Hematopoietic multipotent progenitor cell treated with erythropoietin and hydrocortisone succinate and interleukin-3 and kit ligand, for 8 days (in vitro differentiated cells): ENCODE measurements around the gene FUT8.
"Not testable (repeated sequence)": the region's sequence is repeated elsewhere in the genome, so short reads cannot be mapped to it uniquely, and the experiment has no call there.

Experiments
- DNase-seq: peaks from one replicate; pipeline ENCODE4 v3.0.0-alpha.2; 2015

The FUT8 gene

DNA sequence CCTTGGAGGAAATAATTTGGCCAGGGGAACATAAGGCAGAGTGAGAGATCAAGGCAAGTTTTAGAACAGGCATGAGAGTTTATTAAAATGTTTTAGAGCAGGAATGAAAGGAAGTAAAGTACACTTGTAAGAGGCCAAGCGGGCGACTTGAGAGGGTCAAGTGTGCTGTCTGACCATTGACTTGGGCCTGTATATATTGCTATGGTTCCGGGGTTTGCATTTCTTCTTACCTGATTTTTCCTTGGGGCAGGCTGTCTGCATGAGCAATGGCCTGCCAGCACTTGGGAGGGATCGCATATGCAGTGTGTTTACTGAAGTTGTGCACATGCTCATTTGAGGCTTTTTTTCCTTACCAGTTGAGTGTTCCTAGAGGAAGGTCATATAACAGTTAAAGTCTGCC lies 214.8 kb downstream of the FUT8 start:
- DNase-seq: no peak

DNA sequence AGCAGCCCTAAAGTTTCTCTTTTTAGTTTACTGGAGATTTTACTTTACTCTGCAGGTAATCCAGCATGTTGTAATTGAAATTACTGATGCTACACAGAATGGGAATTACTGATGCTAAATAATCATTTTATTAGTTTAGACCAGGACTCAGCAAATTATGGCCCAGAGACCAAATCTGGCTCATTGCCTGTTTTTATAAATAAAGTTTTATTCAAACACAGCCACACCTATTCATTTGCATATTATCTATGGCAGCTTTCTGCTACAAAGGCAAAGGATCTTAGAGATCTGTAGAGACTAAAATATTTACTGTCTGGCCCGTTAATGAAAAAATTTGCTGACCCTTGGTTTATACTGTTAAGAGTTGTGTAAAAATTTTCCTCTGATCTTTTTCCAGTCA lies 216.1 kb downstream of the FUT8 start:
- DNase-seq: no peak

DNA sequence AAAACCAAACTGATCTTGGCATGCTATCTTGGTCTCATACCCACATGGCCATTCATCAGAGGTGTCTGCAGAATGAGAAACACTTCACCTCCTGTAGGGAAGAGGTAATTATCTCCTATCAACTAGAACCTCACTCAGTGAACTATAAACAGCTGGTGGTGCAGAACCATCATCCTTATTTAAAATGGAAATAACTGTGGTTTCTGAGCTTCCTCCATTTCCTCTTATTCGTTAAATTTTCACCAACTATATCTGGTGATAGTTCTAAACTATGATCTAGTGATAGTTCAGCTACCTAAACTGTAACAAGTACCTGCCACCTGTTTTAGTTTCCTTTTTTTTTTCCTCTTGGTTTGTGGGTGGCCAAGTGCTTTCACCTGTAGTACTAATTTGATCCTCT lies 218.5 kb downstream of the FUT8 start:
- DNase-seq: no peak

DNA sequence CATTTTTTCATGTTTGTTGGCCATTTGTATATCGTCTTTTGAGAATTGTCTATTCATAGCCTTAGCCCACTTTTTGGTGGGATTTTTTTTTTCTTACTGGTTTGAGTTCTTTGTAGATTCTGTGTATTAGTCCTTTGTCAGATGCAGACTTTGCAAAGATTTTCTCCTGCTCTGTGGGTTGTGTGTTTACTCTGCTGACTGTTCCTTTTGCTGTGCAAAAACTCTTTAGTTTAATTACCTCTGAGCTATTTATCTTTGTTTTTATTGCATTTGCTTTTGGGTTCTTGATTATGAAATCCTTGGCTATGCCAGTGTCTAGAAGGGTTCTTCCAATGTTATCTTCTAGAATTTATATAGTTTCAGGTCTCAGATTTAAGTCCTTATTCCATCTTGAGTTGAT lies 220.0 kb downstream of the FUT8 start:
- DNase-seq: no peak

DNA sequence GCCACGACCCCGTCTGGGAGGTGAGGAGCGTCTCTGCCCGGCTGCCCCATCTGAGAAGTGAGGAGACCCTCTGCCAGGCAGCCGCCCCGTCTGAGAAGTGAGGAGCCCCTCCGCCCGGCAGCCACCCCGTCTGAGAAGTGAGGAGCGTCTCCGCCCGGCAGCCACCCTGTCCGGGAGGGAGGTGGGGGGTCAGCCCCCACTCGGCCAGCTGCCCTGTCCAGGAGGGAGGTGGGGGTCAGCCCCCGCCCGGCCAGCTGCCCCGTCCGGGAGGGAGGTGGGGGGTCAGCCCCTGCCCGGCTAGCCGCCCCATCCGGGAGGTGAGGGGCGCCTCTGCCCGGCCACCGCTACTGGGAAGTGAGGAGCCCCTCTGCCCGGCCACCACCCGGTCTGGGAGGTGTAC lies 221.1 kb downstream of the FUT8 start:
- not testable (repeated sequence) for DNase-seq

DNA sequence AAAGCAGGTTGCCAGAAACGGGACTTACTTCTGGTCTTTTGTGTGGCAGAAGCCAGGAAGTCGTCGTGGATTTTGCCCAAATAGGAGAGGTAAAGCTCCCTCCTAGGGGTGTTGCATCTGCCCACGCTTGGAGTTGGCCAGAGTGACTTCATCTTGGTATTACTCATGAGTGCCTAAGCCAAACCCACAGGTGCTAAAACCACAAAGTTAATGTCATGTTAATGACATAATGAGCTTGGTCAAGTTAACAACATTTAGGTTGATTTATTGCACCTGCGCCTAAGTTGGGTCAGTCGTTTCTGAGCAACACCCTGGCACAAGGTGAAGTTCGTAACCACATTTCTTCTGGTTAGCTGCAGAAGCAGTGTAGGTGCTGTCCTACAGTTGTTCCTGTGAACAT lies 225.2 kb downstream of the FUT8 start:
- DNase-seq: no peak

DNA sequence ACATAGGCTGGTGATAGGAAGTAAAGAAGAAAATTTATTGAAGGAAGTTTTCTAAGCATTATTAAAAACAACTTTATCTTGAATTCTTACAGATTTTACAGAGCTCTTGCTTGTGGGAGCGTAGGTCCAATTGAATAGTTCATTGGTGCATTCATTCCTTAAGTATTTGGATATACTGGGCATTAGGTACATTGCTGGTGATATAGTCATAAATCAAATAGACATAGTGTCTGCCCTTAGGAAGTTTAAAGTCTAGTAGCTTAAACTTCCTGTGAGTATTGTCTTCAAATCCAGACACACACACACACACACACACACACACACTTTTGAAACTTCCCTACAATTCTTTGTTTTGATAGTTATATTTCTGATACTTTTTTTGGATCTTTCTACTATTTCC lies 226.7 kb downstream of the FUT8 start:
- DNase-seq: no peak

DNA sequence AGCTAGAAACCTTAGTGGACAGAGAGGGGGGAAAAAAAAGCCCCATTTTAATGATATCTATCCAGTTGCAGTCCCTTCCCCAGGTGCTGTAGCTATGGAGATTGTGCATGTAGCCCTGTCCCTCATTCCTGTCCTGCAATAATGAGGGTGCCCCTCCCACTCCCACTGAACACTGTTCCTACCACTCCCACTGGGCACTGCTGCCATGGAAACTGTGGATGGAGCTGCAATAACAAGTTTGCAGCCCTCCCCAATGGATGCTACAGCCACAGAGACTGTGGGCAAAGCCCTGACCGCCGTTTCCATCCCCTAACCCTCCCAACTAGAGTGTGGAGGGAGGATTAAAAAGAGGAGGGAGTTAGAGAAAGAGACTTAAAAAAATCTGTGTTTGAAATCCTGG lies 238.3 kb downstream of the FUT8 start:
- no peak for DNase-seq

DNA sequence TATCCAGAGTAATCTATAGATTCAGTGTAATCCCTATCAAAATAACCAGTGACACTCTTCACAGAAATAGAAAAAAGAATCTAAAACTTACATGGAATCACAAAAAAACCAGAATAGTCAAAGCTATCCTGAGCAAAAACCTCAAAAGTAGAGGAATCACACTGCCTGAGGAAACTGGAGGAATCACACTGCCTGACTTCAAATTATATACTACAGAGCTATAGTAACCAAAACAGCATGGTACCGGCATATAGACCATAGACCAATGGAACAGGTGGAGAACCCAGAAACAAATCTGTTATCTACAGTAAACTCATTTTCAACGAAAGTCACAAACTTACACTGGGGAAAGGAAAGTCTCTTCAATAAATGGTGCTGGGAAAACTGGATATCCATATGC lies 244.0 kb downstream of the FUT8 start:
- no peak for DNase-seq

DNA sequence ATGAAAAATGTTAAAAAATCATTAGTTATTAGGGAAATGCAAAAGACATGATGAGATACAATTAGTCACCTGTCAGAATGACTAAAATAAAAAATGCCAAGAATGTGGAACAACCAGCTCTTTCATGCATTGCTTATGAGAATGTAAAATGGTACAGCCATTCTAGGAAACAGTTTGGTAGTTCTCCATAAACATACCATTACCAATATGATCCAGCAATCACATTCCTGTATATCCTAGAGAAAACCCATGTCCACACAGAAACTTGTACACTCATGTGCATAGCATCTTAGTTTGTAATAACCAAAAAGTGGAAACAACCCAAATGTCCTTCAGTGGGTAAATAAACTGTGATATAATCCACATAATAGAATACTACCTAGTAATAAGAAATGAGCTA lies 245.7 kb downstream of the FUT8 start:
- DNase-seq: no peak

DNA sequence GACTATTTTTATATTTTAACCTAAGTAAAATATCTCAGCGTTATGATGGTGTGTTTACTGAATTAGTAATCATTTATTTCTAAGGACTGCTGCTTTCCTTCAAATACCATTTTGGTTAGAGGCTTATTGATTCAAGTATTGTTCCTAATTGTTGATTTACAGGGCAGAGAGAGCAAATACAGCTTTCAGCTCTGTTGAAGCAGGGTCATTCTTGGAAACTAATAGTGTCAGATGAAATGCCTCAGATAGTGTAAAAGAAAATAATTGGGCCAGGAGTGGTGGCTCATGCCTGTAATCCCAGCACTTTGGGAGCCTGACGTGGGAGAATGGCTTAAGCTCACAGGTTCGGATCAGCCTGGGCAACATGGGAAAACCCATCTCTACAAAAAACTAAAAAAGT lies 249.3 kb downstream of the FUT8 start:
- DNase-seq: no peak

DNA sequence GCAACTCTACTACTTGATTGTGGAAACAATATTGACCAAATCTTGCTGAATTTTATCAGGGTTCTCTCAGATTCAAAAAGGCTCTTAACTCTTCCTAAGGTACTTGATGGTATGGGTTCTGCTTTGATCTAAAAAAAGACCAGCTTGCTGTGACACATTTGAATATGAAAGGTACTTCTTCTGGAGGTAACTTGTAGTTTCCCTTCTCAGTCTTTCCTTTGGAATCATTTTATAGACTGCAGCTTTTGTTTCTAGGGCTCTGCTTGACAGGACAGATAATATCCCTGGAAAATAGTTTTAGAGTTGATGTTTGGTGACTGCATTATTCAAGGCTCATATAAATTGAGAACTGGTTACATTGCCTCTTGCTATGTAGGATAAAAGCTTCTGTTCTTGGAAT lies 251.9 kb downstream of the FUT8 start:
- DNase-seq: no peak

DNA sequence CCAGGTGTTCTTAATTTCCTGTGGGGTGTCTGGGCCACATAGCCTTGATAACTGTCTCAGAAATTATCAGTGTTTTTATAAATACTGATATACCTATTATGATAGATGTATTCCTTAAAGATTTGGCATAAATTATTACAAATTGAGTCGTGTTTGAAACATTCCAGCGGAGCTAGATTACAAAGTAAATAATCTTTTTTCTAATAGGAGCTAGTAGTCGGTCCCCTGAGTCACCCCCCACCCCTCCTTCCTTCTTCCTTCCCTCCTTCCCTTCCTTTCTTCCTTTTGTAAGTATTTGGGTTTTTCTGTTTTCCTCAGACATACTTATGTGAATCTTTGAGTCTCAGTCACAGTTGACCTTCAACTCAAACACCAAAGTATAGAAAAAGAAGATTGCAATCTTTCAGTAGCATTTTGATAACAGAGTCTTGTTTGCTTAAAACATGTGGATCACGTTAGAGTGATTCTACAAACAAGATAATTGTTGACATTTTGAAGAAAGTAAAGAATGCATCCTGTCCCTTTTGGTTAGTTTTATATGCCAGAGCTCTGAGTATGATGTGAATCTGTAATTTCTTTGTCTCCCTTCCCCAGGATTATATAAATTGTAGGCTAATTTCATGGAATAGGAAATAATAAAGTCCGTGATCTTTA lies 264.0 kb downstream of the FUT8 start:
- no peak for DNase-seq

DNA sequence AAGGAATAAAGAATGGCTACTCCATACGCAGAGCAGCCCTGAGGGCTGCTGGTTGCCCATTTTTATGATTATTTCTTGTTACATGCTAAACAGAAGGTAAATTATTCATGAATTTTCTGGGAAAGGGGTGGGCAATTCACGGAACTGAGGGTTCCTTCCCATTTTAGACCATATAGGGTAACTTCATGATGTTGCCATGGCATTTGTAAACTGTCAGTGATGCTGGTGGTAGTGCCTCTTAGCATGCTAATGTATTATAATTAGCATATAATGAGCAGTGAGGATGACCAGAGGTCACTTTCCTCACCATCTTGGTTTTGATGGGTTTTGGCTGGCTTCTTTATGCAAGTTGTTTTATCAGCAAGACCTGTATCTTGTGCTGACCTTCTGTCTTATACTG lies 273.0 kb downstream of the FUT8 start:
- no peak for DNase-seq

DNA sequence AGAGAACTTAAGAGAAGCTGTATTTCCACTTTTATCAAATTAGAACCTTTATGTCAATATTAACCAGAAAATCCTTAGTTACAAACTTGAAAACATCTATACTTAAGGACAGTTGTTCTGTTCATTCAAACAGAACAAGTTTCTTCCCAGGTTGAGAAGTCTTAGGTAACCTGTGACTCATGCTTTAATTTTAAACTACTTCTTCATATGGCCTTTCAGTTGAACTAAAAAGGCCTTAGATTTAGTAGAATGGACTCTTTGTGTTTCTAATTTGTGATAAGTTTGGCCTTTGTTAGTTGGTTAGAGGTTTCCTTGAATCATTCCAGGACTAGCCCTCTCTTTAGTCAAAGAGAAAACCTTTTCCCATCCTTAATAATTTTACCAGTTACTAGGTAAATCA lies 274.2 kb downstream of the FUT8 start:
- no peak for DNase-seq

DNA sequence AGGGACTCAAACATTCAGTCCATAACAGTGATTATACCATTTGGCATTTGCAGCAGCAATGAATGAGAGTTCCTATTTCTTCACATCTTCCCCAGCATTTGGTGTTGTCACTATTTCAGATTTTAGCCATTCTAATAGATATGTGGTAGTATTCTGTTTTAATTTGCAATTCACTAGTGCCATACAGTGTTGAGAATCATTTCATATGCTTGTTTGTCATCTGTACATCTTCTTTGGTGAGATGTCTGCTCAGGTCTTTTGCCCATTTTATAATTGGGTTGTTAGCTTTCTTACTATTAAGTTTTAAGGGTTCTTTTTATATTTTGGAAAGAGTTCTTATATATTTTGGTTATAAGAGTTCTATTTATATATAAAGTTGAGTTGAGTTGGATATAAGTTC lies 276.5 kb downstream of the FUT8 start:
- DNase-seq: no peak

DNA sequence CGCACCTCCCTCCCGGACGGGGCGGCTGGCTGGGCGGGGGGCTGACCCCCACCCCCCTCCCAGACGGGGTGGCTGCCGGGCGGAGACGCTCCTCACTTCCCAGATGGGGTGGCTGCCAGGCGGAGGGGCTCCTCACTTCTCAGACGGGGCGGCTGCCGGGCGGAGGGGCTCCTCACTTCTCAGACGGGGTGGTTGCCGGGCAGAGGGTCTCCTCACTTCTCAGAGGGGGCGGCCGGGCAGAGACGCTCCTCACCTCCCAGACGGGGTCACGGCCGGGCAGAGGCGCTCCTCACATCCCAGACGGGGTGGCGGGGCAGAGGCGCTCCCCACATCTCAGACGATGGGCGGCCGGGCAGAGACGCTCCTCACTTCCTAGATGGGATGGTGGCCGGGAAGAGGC lies 280.0 kb downstream of the FUT8 start:
- DNase-seq: not testable (repeated sequence)

DNA sequence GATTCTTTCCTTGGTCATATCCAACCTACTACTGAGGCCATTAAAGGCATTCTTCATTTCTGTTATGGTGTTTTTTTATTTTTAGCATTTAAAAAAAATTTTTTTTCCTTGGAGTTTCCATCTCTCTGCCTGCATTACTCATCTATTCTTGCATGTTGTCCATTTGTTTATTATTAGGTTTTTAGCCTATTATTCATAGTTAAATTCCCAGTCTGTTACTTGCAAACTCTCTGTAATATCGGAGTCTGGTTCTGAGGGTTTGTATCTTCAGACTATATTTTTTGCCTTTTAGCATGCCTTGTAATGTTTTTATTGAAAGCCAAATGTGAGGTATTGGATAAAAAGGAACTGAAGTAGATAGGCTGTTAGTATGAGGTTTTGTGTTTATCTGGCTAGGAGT lies 284.3 kb downstream of the FUT8 start:
- DNase-seq: no peak

DNA sequence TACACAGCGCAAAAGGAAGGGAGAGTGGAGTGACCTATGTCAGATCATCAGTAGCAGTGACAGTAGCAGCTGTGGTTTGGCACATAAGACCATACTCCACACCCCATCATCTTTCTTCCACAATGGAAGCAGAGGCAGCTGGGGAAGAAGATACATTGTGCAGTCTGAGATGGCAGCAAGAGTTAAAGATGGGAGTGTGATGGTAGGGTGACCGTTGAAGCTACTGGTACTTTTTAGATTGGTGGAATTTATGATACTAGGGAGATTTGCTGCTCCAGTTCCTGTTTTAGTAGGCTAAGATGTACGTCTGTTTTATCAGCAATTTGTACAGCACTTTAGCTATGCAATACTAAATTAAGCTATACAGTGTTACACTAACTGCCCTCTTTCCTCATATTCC lies 291.0 kb downstream of the FUT8 start:
- peak; percentile 47 for DNase-seq

DNA sequence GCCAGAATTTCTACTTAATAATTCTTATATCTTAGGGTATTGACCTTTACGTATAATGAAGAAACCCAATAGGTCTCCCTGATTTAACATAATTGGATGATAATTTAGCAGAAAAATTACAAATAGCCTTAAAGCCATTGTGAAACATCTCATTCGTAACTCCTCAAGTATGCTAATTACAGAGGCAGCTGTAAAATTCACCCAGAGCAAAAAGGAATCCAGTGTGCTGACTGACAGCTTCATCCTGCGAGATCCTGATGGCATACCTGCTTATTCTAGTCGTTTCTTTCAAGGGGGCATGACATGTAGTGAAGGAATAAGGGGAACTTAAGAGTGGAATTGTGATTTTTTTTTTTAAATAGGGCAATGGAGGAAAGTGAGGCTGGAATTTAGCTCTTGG lies 291.5 kb downstream of the FUT8 start:
- no peak for DNase-seq

DNA sequence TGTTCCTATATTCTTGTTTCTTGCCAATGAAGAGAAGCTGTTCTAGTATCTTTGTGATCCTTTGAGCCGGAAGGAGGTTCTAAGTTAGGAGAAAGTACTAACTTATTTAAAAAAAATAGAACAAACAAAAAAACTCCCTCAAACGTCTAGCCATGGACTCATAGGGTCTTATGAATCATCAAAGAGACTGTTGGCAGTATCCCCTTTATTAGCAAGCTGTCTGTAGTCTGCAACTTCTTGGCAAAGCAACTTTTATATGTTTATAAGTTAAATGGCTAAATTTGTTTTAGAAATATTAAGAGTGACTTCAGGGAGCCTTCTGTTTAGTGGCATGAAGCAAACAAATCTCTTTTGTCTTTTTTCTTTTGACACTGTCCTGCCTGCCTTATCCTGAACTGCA lies 291.9 kb downstream of the FUT8 start:
- no peak for DNase-seq

DNA sequence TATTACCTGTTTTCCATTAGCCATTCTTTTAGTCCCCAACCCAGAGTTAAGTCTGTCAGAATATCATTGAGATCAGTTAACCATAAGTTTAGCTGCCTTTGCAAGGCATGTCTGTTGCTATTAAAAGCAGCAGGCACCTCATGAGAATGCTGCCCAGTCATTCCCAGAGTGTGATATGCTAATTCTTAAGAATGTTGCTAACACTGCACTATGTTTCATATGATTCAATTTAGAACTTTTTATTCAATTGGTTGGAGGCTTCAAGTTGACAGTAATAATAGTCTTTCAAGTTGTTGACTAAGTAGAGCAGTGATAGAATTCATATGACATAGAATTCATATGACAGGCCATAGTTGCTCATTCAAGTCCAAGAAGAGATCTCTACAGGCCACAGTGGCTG lies 292.3 kb downstream of the FUT8 start:
- DNase-seq: no peak

DNA sequence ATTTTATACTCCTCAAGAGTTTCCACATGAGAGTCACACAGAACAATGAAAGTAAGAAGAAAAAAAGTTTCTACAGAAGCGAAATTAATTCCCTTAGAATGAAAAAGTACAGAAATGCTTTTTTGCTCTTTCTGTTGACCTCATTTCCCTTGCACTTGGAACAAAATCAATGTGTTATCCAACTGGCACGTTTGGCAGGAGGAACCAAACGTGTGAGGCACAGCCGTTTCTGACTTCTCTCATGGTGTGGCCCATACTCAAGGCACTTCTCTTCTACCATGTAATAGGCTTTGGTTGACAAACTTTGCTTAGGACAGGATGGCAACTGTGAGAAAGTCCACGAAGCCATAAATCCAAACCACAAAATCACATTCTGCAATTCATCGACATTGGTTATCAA lies 297.0 kb downstream of the FUT8 start:
- DNase-seq: no peak

DNA sequence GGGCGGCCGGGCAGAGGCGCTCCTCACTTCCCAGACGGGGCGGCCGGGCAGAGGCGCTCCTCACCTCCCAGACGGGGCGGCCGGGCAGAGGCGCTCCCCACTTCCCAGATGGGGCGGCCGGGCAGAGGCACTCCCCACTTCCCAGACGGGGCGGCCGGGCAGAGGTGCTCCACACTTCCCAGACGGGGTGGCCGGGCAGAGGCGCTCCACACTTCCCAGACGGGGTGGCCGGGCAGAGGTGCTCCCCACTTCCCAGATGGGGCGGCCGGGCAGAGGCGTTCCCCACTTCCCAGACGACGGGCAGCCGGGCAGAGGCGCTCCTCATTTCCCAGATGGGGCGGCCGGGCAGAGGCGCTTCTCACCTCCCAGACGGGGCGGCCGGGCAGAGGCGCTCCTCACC lies 304.3 kb downstream of the FUT8 start:
- DNase-seq: not testable (repeated sequence)

DNA sequence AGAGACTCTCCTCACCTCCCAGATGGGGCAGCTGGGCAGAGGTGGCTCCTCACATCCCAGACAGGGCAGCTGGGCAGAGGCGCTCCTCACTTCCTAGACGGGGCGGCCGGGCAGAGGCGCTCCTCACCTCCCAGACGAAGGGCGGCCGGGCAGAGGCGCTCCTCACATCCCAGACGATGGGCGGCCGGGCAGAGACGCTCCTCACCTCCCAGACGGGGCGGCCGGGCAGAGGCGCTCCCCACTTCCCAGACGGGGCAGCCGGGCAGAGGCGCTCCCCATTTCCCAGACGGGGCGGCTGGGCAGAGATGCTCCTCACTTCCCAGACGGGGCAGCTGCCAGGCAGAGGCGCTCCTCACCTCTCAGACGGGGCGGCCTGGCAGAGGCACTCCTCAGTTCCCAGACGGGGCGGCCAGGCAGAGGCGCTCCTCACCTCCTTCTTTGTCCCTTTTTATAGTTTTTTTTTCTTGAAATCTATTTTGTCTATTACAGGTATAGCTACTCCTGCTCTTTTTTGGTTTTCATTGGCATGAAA lies 304.9 kb downstream of the FUT8 start:
- DNase-seq: not testable (repeated sequence)

DNA sequence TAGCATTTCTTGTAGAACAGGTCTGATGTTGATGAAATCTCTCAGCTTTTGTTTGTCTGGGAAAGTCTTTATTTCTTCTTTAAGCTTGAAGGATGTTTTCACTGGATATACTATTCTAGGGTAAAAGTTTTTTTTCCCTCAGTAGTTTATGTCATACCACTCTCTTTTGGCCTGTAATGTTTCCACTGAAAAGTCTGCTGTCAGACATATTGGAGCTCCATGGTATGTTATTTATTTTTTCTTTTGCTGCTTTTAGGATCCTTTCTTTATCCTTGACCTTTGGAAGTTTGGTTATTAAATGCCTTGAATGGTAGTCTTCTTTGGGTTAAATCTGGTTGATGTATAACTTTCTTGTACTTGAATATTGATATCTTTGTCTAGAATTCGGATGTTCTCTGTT lies 306.1 kb downstream of the FUT8 start:
- no peak for DNase-seq
